NB4 (cell line): Measurements from ENCODE around the gene MTF1.

Source experiments
- POLR2A ChIP-seq: IDR thresholded peaks from 2 replicates; pipeline ENCODE4 v1.6.1; 2011; ENCODE audit warnings: mild to moderate bottlenecking; ENCODE audit not compliant: insufficient read length; ENCODE audit errors: extremely low read depth
- TF ChIP-seq, protein P1 (sequence below): IDR thresholded peaks from one replicate; pipeline ENCODE4 v1.5.1; 2012; ENCODE audit warnings: low read depth, low read length
- TF ChIP-seq, protein P2 (sequence below): IDR thresholded peaks from 2 replicates; pipeline ENCODE4 v1.6.1; 2011; ENCODE audit warnings: low read depth, low read length

DNA sequence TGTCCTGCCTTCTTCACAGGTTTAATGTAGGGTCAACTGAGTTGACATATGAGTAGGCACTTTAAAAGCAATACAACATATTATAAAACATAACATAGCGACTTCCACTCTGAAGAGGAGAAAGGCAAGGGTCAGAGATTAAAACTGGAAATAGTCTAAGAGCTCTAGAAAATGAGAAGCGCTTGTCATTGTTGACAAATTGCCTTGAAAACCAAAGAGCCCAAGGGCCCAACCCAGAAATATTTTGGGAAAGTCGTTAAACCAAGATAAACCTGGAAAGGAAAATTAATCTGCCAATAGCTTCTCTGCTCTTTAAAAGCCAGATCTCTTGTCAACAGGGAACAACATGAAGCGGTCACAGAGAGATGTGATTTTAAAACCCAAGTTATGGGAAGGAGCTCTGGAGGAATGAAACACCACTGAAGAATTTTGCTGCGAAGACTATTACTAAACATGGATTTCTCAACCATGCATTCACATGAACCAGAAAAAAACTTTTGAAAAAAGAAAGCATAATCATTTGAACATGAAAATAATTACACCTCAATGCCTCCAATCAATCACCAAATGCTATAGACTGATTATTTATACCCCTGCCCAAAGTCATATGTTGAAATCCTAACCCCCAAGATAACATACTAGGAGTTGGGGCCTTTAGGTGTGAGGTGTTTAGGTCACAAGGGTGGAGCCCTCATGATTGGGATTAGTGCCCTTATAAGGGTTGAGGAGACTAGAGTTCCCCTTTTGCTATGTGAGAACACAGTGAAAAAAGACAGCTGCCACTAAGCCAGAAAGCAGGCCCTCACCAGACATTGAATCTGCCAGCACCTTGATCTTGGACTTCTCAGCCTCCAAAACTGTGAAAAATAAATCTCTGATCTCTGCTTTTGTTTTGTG, 33.0 kb upstream of the MTF1 start:
- TF ChIP-seq, protein P1, sequence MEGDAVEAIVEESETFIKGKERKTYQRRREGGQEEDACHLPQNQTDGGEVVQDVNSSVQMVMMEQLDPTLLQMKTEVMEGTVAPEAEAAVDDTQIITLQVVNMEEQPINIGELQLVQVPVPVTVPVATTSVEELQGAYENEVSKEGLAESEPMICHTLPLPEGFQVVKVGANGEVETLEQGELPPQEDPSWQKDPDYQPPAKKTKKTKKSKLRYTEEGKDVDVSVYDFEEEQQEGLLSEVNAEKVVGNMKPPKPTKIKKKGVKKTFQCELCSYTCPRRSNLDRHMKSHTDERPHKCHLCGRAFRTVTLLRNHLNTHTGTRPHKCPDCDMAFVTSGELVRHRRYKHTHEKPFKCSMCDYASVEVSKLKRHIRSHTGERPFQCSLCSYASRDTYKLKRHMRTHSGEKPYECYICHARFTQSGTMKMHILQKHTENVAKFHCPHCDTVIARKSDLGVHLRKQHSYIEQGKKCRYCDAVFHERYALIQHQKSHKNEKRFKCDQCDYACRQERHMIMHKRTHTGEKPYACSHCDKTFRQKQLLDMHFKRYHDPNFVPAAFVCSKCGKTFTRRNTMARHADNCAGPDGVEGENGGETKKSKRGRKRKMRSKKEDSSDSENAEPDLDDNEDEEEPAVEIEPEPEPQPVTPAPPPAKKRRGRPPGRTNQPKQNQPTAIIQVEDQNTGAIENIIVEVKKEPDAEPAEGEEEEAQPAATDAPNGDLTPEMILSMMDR: no peak
- TF ChIP-seq POLR2A: no peak
- TF ChIP-seq, protein P2, sequence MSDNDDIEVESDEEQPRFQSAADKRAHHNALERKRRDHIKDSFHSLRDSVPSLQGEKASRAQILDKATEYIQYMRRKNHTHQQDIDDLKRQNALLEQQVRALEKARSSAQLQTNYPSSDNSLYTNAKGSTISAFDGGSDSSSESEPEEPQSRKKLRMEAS: no peak
